ENCODE results near the gene ERC2.

ERC2 gene

DNA sequence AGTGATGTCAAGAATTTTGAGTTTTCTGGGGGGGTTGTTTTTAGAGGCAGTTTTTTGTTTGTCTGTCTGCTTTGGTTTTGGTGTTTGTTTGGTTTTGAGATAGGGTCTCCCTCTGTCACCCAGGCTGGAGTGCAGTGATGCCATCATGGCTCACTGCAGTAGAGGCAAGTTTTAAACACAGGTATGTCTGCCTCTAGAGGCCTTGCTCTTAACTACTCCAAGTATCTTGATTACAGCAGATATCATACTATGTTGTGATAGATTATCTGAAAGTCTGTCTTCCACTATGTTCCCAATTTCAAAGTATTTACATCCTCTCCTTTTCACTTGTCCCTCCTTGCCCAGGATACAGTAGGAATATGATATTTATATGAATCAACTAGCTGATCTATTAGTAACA lies 57.7 kb downstream of the ERC2 start:
- Mint-ChIP-seq H3K9me3 (no peaks in the 10 kb centered on the region), H3K4me3 (no peak overlapping the region), H3K27me3 (peaks cover 4% of the 10 kb centered on the region), H3K4me1 (no peaks in the 10 kb centered on the region), H3K36me3 (no peaks in the 10 kb centered on the region), H3K27ac (no peak overlapping the region)
- CTCF ChIA-PET, result no interaction called here
- no peak for DNase-seq

DNA sequence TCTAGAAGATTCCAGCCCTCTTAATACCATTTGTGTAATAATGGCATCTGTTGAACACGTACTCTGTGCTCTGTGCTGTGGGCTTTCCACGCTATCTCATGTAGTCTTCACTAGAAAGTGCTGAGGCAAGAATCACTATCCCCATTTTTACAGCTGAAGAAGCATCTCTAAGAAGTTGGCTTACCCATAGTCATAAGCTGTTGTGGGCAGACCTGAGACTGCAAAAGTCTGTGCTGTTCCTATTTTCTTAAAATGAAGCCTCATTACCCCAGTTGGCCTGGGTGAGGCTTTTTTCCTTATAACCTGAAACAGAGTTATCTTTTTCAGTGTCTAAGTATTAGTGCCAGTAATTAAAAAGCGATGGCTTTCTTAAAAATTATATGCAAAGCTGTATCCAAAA lies 58.5 kb downstream of the ERC2 start:
- Mint-ChIP-seq H3K4me1 (no peaks in the 10 kb centered on the region), H3K27me3 (peaks cover 4% of the 10 kb centered on the region), H3K4me3 (no peak overlapping the region), H3K27ac (no peak overlapping the region), H3K9me3 (no peaks in the 10 kb centered on the region), H3K36me3 (no peaks in the 10 kb centered on the region)
- no peak for DNase-seq
- CTCF ChIA-PET, result no interaction called here

DNA sequence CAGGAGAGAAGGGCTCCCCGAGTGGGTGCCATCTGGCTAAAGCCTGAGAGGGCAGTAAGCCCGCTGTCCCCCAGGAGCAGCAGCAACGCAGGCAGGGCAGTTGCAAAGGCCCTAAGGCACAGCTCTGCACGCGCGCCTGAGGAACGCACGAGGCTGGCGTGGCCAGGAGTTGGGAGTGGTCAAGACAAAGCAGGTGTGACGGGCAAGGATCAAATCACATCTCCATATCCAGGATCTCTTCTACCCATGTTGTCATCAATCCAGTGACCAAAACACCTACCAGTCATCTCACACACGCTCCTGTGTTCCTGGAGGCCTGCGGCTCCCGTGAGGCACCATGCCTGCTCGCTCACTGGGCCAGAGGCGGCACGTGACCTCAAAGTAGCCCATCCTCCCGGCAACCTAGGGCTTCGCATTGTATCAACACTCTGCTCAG lies 59.5 kb downstream of the ERC2 start:
- Mint-ChIP-seq H3K4me1 (no peaks in the 10 kb centered on the region), H3K27me3 (peaks cover 4% of the 10 kb centered on the region), H3K27ac (no peak overlapping the region), H3K9me3 (no peaks in the 10 kb centered on the region), H3K36me3 (no peaks in the 10 kb centered on the region), H3K4me3 (no peak overlapping the region)
- no peak for DNase-seq
- CTCF ChIA-PET, result no interaction called here

DNA sequence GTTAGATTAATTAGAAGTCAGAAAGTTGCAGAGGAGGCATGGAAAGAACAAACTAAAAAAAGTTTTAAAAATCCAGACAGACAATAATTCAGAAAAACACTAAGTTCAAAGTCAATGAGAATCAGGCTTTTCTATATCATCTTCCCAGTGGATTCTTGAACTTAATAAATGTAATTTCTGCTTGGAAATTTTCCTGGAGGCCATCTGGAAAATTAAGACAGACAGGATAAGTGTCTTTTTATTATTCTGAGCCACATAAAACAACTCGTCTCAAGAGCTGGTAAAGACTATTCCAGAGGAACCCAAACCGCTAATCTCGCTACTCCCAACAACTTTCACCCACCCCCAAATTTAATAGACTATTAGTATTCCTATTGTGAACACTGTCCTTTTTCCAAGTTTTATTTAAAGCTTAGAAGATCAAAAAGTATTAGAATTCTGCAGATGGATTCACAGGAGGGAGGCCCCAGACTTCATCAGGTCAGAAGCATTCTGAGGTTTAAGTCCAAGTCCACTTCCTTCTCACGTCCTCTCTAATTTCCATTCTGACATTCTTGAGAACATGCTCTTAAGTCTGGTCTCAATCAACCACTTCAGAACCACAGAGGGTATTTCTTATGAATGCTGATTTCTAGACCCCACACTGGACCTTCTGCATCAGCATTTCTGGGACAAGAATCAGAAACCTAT lies 61.3 kb downstream of the ERC2 start:
- H3K9me3 Mint-ChIP-seq, result no peaks in the 10 kb centered on the region

DNA sequence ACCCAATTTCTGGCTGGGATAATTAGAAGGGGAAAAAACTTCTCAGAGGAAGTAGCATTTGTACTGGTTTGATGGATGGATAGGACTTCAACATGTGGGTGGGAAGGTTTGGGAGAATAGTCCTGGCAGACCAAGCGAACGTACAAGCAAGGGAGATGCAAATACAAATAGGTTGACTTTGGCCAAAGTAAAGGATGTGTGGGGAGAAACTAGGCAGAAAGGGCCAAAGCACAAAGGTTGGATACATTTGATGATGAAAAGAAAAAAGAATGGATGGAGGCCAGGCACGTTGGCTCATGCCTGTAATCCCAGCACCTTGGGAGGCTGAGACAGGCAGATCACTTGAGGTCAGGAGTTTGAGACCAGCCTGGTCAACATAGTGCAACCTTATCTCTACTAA lies 63.4 kb downstream of the ERC2 start:
- Mint-ChIP-seq H3K9me3 (no peaks in the 10 kb centered on the region), H3K27me3 (peaks cover 8% of the 10 kb centered on the region), H3K36me3 (no peaks in the 10 kb centered on the region), H3K4me3 (no peak overlapping the region), H3K27ac (no peak overlapping the region), H3K4me1 (no peaks in the 10 kb centered on the region)
- no peak for DNase-seq
- CTCF ChIA-PET, result no interaction called here

More for the DNA sequence above, 61.3 kb downstream of the ERC2 start:
- Mint-ChIP-seq H3K4me1 (no peaks in the 10 kb centered on the region), H3K4me3 (no peak overlapping the region), H3K27ac (no peak overlapping the region), H3K27me3 (peaks cover 4% of the 10 kb centered on the region), H3K36me3 (no peaks in the 10 kb centered on the region)
- CTCF ChIA-PET, result no interaction called here
- DNase-seq, result no peak

DNA sequence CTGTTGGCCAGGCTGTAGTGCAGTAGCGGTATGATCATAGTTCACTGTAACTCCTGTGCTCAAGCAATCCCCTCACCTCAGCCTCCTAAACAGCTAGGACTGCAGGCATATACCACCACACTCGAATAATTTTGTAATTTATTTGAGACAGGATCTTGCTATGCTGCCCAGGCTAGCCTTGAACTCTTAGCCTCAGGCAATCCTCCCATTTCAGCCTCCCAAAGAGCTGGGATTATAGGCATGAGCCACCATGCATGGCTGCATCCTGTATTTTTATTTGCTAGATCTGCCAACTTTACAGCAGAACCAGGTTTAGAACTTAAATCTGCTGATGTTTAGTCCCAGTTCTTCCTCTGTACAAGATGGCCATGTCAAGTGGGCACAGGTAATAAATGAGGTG lies 69.6 kb downstream of the ERC2 start:
- Mint-ChIP-seq H3K27me3 (peaks cover 20% of the 10 kb centered on the region), H3K27ac (no peak overlapping the region), H3K36me3 (no peaks in the 10 kb centered on the region), H3K4me3 (no peak overlapping the region), H3K4me1 (no peaks in the 10 kb centered on the region), H3K9me3 (no peaks in the 10 kb centered on the region)
- CTCF ChIA-PET, result no interaction called here
- no peak for DNase-seq

DNA sequence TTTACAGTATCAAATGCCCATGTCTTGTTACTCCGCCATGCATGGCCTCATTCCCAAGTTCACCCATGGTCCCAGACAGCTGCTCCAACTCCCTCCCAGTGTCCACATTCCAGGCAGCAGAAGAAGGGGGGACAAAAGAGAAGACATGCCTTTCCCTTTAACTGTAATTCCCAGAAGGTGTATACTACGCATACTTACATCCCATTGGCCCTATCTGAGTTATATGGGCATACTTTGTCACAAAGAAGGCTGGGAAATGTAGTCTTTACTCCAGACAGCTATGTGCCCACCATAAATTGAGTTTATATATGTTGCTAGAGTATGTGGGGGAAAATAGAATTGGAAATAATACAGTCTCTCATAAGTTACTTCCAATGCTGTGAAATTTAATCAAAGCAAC lies 70.5 kb downstream of the ERC2 start:
- Mint-ChIP-seq H3K36me3 (no peaks in the 10 kb centered on the region), H3K4me1 (no peaks in the 10 kb centered on the region), H3K27ac (no peak overlapping the region), H3K9me3 (no peaks in the 10 kb centered on the region), H3K27me3 (peaks cover 20% of the 10 kb centered on the region), H3K4me3 (no peak overlapping the region)
- CTCF ChIA-PET, result no interaction called here
- no peak for DNase-seq

DNA sequence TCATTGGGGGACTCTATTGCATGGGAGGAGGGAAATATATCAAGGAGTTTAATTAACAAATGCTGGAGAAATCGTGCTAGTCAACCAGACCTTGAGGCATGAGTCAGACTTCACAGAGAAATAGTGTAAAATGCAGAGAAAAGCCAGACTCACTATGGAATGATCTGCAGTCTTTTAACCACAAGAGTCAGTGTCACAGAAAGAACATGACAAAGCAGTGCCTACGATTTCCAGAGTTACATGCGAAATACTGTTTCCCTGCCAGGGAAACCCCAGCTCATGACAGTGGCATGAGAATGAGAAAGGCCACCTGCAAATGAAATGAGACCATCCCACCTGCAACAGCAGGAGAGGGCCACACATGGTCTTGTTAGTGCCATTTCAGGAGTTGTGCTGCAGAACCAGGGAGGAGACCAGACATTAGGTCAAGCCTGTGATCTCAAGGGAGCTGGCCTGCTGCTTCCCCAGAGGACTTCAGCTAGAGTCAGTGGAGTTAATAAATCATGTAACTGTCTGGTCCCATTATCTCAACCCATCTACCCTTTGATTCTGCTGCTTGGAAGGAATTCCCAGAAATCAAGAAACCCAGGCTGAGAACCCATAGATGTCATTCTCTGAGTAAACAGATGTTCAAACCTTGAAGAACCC lies 79.0 kb downstream of the ERC2 start:
- CTCF ChIA-PET, result no interaction called here
- DNase-seq, result no peak
- peaks cover 3% of the 10 kb centered on the region for H3K27me3 Mint-ChIP-seq
- no peak overlapping the region for H3K27ac Mint-ChIP-seq
- H3K4me3 Mint-ChIP-seq, result no peak overlapping the region
- H3K36me3 Mint-ChIP-seq, result no peaks in the 10 kb centered on the region
- no peaks in the 10 kb centered on the region for H3K9me3 Mint-ChIP-seq
- H3K4me1 Mint-ChIP-seq, result no peaks in the 10 kb centered on the region

DNA sequence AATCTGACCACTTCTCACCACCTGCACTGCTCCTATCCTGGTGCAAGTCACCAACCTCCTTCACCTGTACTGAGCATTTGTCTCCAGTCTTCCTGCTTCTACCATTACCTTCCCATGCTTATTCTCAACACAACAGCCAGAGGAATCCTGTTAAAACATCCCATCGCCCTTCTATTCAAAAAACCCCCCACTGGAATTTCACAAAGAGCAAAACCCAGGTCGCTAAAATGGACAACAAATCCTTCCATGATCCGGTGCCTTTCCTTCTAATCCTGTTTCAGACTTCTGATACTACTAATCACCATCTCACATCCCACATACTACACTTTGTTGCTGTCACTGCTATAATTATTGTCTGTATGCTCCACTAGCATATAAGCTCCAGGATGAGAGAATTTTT lies 85.2 kb downstream of the ERC2 start:
- no peak overlapping the region for H3K27ac Mint-ChIP-seq
- no peak overlapping the region for H3K4me3 Mint-ChIP-seq
- CTCF ChIA-PET, result no interaction called here
- no peaks in the 10 kb centered on the region for H3K27me3 Mint-ChIP-seq
- H3K9me3 Mint-ChIP-seq, result no peaks in the 10 kb centered on the region
- DNase-seq, result no peak
- no peaks in the 10 kb centered on the region for H3K4me1 Mint-ChIP-seq
- no peaks in the 10 kb centered on the region for H3K36me3 Mint-ChIP-seq

DNA sequence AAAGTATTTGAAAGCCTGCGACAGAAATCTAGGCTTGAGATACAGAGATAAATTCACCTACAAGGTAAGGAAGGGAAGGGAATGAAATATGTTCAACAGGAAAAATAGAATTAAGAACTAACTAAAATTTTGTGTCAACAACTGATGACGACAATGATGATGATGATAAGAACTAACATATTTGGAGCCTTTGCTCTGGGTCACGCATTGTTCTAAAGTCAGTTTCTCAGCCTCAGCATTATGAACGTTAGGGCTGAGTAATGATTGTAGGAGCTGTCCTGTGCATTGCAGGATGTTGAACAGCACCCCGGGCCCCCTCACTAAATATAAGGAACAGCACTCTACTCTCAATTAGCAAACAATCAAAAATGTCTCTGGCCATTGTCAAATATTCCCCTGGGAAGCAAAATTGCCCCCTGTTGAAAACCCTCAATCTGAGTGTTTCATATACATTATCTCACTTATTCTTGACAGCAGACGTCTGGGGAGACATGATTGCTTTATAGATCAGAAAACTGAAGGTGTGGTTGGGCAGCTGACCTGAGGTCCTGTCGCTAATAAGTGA lies 88.5 kb downstream of the ERC2 start:
- Mint-ChIP-seq H3K27ac (no peak overlapping the region), H3K36me3 (no peaks in the 10 kb centered on the region), H3K9me3 (peaks cover 2% of the 10 kb centered on the region), H3K27me3 (no peaks in the 10 kb centered on the region), H3K4me3 (no peak overlapping the region), H3K4me1 (no peaks in the 10 kb centered on the region)
- CTCF ChIA-PET, result no interaction called here
- no peak for DNase-seq

DNA sequence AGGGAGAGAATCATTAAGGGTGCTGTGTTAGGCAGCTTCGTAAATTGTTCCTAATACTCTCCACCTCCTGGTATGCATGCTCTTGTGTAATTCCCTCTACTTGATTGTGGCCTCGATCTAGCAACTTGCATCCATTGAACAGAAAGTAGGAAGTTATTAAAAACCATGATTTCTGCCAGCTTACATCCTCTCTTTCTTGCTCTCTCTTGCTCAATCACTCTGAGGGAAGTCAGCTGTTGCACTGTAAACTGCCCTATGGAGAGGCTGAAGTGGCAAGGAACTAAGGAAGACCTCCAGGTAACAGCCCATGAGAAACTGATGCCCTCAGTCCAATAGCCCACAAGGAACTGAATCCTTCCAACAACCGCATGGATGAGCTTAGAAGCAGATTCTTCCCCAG lies 92.6 kb downstream of the ERC2 start:
- Mint-ChIP-seq H3K27me3 (no peaks in the 10 kb centered on the region), H3K9me3 (peaks cover 2% of the 10 kb centered on the region), H3K4me3 (no peak overlapping the region), H3K27ac (no peak overlapping the region), H3K36me3 (no peaks in the 10 kb centered on the region), H3K4me1 (no peaks in the 10 kb centered on the region)
- CTCF ChIA-PET, result no interaction called here
- DNase-seq, result no peak

DNA sequence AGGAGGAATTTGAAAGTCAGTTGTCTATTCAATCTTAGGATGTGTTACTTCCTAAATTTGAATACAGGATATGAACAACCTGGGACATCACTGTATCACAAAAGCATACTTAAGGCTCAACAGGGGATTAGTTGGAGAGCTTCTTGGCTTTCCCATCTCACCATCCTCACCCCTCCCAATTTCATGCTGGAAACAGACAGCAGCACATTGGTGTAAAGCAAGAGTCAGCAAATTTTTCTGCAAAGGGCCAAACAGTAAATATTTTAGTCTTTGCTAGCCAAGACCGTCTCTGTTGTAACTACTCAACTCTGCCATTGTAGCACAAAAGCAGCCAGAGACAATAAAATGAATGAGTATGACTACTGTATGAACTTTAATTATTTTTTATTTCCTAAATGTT lies 94.9 kb downstream of the ERC2 start:
- no peak for DNase-seq
- H3K9me3 Mint-ChIP-seq, result peaks cover 2% of the 10 kb centered on the region
- no peaks in the 10 kb centered on the region for H3K4me1 Mint-ChIP-seq
- no peak overlapping the region for H3K27ac Mint-ChIP-seq
- H3K36me3 Mint-ChIP-seq, result no peaks in the 10 kb centered on the region
- no peaks in the 10 kb centered on the region for H3K27me3 Mint-ChIP-seq
- no peak overlapping the region for H3K4me3 Mint-ChIP-seq
- CTCF ChIA-PET, result no interaction called here

DNA sequence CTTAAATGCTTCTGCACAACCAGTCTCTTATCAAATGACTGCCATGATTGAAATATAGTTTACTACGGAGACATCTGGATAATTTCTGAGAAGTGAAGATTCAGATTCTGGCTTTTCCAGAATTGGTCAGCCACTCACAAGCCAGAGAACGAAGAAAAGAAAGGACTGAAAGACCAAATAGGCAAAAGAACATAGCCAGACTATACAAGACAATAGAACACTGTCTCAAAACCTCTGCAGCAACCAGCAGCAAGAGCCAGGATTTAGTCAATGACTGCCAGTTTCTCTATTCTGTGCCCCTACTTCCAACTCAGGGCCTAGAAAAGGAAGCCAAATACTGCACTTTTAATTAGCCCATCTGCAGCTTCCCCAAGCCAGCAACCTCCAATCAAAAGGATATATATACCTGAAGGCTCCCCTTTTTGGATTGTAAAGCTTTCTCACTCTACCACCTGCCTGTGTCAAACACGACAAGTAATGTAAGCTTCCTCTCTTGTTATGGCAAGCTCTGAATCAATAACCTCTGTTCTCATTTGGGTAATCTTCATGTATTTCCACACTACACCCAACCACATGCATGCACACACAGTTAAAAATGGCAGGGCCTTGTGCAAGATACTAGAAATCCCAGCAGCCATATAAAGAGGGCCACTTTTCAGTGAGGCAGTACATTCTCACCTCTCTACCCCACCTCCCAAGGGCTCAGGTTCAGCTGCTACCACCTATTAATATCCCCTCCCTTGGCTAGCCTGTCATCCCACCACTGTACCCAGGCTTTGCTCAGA lies 97.1 kb downstream of the ERC2 start:
- CTCF ChIA-PET, result no interaction called here
- Mint-ChIP-seq H3K9me3 (no peaks in the 10 kb centered on the region), H3K4me1 (no peaks in the 10 kb centered on the region), H3K27ac (no peak overlapping the region), H3K36me3 (no peaks in the 10 kb centered on the region), H3K27me3 (peaks cover 5% of the 10 kb centered on the region), H3K4me3 (no peak overlapping the region)
- no peak for DNase-seq

DNA sequence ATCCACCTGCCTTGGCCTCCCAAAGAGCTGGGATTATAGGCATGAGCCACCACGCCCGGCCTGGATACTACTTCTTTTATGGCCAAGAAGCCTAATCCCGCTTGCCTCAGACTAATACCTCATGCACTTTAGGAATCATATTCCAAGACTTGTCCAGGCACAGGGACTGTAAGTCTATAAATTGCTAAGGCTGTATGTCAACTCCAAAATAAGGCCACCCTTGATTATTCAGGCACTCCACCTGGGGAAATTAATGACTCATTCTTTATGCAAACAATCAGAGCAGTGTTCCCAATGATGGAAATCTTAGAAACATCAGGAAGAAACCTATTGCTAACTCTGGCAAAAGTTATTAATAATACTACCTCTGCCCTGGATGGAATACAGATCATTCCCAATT lies 98.4 kb downstream of the ERC2 start:
- Mint-ChIP-seq H3K9me3 (no peaks in the 10 kb centered on the region), H3K4me3 (no peak overlapping the region), H3K4me1 (no peaks in the 10 kb centered on the region), H3K36me3 (no peaks in the 10 kb centered on the region), H3K27ac (no peak overlapping the region), H3K27me3 (peaks cover 8% of the 10 kb centered on the region)
- DNase-seq, result no peak
- CTCF ChIA-PET, result no interaction called here

DNA sequence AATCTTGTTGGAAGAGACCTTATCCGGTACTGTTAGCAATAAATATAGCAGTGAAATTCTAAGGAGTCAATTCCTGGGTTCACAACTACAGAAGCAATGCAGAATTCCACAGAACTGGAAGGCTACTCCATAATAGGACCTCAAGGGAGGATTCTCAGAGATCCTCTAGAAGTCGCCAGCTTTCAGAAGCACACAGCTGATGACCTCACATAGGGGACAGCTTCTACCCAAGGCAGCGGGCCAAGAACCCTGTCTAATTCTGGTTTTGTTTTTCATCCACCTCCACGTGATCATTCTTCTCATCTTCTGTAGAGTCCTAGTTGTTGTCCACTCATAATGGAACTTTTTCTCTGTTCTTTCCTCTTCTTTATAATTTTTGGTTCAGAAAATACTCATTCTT lies 99.4 kb downstream of the ERC2 start:
- Mint-ChIP-seq H3K27ac (no peak overlapping the region), H3K4me1 (no peaks in the 10 kb centered on the region), H3K27me3 (peaks cover 8% of the 10 kb centered on the region), H3K36me3 (no peaks in the 10 kb centered on the region), H3K9me3 (no peaks in the 10 kb centered on the region), H3K4me3 (no peak overlapping the region)
- DNase-seq, result no peak
- CTCF ChIA-PET, result no interaction called here

Data from activated naive CD4-positive, alpha-beta T cell treated with anti-CD3 and anti-CD28 coated beads, Interleukin-2, amount 10 ng/mL, durations not matched to agents 7 days and 5 days (primary cell).